Trophoblast cell (in vitro differentiated cells and primary cell): ENCODE data around the gene ABCA7.
A peak's percentile ranks its signal among the peaks of the same experiment; 100 is the strongest.

ENCODE experiments used
- DNase-seq, 2 donors: peaks; one replicate each; pipeline ENCODE4 v3.0.0-alpha.2; 2016
- H2AFZ ChIP-seq: 2 replicates; pipeline ENCODE4 v1.6.1; 2013; ENCODE audit warnings: low read length, moderate library complexity, mild to moderate bottlenecking; ENCODE audit not compliant: insufficient read depth, poor library complexity
- H2AK5ac ChIP-seq: 2 replicates; pipeline ENCODE4 v1.6.1; 2013; ENCODE audit warnings: mild to moderate bottlenecking, low read length
- H2BK120ac ChIP-seq: 2 replicates; pipeline ENCODE4 v1.6.1; 2013; ENCODE audit warnings: low read length, mild to moderate bottlenecking, moderate library complexity; ENCODE audit not compliant: insufficient read depth, poor library complexity
- H2BK12ac ChIP-seq: 2 replicates; pipeline ENCODE4 v1.6.1; 2013; ENCODE audit warnings: mild to moderate bottlenecking, low read length, moderate library complexity
- H2BK5ac ChIP-seq: 2 replicates; pipeline ENCODE4 v1.6.1; 2013; ENCODE audit warnings: low read length, low read depth, moderate library complexity, mild to moderate bottlenecking; ENCODE audit not compliant: poor library complexity
- H3K14ac ChIP-seq: 2 replicates; pipeline ENCODE4 v1.6.1; 2013; ENCODE audit warnings: mild to moderate bottlenecking, low read length
- H3K18ac ChIP-seq: 2 replicates; pipeline ENCODE4 v1.6.1; 2013; ENCODE audit warnings: mild to moderate bottlenecking, low read length
- H3K23ac ChIP-seq: 2 replicates; pipeline ENCODE4 v1.6.1; 2013; ENCODE audit warnings: low read length
- H3K27ac ChIP-seq: 2 replicates; pipeline ENCODE4 v1.5.1; 2013; ENCODE audit warnings: low read depth, mild to moderate bottlenecking, inconsistent platforms, low read length, moderate library complexity
- H3K27me3 ChIP-seq: 2 replicates; pipeline ENCODE4 v1.6.1; 2013; ENCODE audit warnings: inconsistent platforms, mild to moderate bottlenecking, low read length, moderate library complexity; ENCODE audit not compliant: insufficient read depth
- H3K36me3 ChIP-seq, 2 experiments: 1 replicate in 1 of 2; 2 replicates in 1 of 2; pipeline ENCODE4 v1.6.1; 2013; ENCODE audit warnings: low read length in 2 of 2, mild to moderate bottlenecking in 2 of 2, moderate library complexity in 1 of 2; ENCODE audit not compliant: insufficient read depth in 2 of 2, control insufficient read depth in 1 of 2
- H3K4ac ChIP-seq: 2 replicates; pipeline ENCODE4 v1.6.1; 2013; ENCODE audit warnings: low read depth, mild to moderate bottlenecking, low read length, moderate library complexity
- H3K4me1 ChIP-seq, 2 experiments: 1 replicate in 1 of 2; 2 replicates in 1 of 2; pipeline ENCODE4 v1.6.1; 2013; ENCODE audit warnings: low read length in 2 of 2, mild to moderate bottlenecking in 2 of 2, moderate library complexity in 1 of 2; ENCODE audit not compliant: insufficient read depth in 2 of 2, control insufficient read depth in 1 of 2
- H3K4me2 ChIP-seq: 2 replicates; pipeline ENCODE4 v1.6.1; 2013; ENCODE audit warnings: inconsistent platforms, mild to moderate bottlenecking, low read length, moderate library complexity
- H3K4me3 ChIP-seq: 2 replicates; pipeline ENCODE4 v1.5.1; 2013; ENCODE audit warnings: mild to moderate bottlenecking, low read depth, low read length, inconsistent platforms
- H3K79me1 ChIP-seq: one replicate; pipeline ENCODE4 v1.6.1; 2013; ENCODE audit warnings: low read length
- H3K79me2 ChIP-seq: 2 replicates; pipeline ENCODE4 v1.6.1; 2013; ENCODE audit warnings: low read length, mild to moderate bottlenecking; ENCODE audit not compliant: control insufficient read depth, insufficient read depth, poor library complexity
- H3K9ac ChIP-seq: 2 replicates; pipeline ENCODE4 v1.6.1; 2013; ENCODE audit warnings: mild to moderate bottlenecking, low read length
- H3K9me3 ChIP-seq: 2 replicates; pipeline ENCODE4 v1.6.1; 2013; ENCODE audit warnings: low read depth, mild to moderate bottlenecking, control low read depth, inconsistent platforms, low read length; ENCODE audit not compliant: insufficient read depth
- H4K12ac ChIP-seq: 2 replicates; pipeline ENCODE4 v1.6.1; 2013; ENCODE audit warnings: low read depth, mild to moderate bottlenecking, low read length, moderate library complexity
- H4K8ac ChIP-seq: 2 replicates; pipeline ENCODE4 v1.6.1; 2013; ENCODE audit warnings: low read depth, mild to moderate bottlenecking, low read length, moderate library complexity
- H4K91ac ChIP-seq: one replicate; pipeline ENCODE4 v1.6.1; 2013; ENCODE audit warnings: low read depth, mild to moderate bottlenecking, low read length, moderate library complexity
- WGBS: extraction: QIAGEN DNeasy Blood & Tissue Kit; methylation state at CpG from one replicate; pipeline ENCODE4 v1.1.7; 2013; ENCODE audit warnings: missing lambda C conversion rate; ENCODE audit not compliant: insufficient read length, insufficient coverage; ENCODE audit errors: extremely low coverage; 5-methylcytosine and 5-hydroxymethylcytosine counted together

The ABCA7 gene

GRCh38 chr19:1103708-1104310, 63.9 kb downstream of the ABCA7 start, which contains the start of gene GPX4:
TSS of gene GPX4 (plus strand) at chr19:1103994. CDS start at chr19:1104044, 50 bp downstream.
- H3K4me3 ChIP-seq, result peak within 1 kb of the TSS; percentile 88
- DNase-seq, result peak; percentile 100
- peaks cover 27 to 28% of the 10 kb centered on the region in 2 experiments for H3K4me1 ChIP-seq
- peak within 1 kb of the TSS; percentile 83 for H4K8ac ChIP-seq
- H3K18ac ChIP-seq, result peak within 1 kb of the TSS; percentile 93
- H3K79me2 ChIP-seq, result peaks cover 9% of the 10 kb centered on the region
- H3K14ac ChIP-seq, result peak within 1 kb of the TSS; percentile 97
- no CpG with 5 or more reads among the region's 75 CpGs for WGBS
- peaks cover 28% of the 10 kb centered on the region for H3K79me1 ChIP-seq
- peak within 1 kb of the TSS; percentile 75 for H2BK120ac ChIP-seq
- peak within 1 kb of the TSS; percentile 85 for H3K4me2 ChIP-seq
- peaks cover 31% of the 10 kb centered on the region in 2 experiments for H3K36me3 ChIP-seq
- H3K27ac ChIP-seq, result peak within 1 kb of the TSS; percentile 95
- no peak within 1 kb of the TSS for H3K23ac ChIP-seq
- H3K9me3 ChIP-seq, result no peaks in the 10 kb centered on the region
- peak within 1 kb of the TSS; percentile 91 for H3K9ac ChIP-seq
- H2BK12ac ChIP-seq, result peak within 1 kb of the TSS; percentile 98
- no peaks in the 10 kb centered on the region for H3K27me3 ChIP-seq
- peak within 1 kb of the TSS; percentile 80 for H3K4ac ChIP-seq
- H4K91ac ChIP-seq, result peak within 1 kb of the TSS; percentile 87
- H4K12ac ChIP-seq, result peak within 1 kb of the TSS; percentile 86
- H2AK5ac ChIP-seq, result peak within 1 kb of the TSS; percentile 73
- H2BK5ac ChIP-seq, result peak within 1 kb of the TSS; percentile 95
- H2AFZ ChIP-seq, result peak within 1 kb of the TSS; percentile 62

DNA sequence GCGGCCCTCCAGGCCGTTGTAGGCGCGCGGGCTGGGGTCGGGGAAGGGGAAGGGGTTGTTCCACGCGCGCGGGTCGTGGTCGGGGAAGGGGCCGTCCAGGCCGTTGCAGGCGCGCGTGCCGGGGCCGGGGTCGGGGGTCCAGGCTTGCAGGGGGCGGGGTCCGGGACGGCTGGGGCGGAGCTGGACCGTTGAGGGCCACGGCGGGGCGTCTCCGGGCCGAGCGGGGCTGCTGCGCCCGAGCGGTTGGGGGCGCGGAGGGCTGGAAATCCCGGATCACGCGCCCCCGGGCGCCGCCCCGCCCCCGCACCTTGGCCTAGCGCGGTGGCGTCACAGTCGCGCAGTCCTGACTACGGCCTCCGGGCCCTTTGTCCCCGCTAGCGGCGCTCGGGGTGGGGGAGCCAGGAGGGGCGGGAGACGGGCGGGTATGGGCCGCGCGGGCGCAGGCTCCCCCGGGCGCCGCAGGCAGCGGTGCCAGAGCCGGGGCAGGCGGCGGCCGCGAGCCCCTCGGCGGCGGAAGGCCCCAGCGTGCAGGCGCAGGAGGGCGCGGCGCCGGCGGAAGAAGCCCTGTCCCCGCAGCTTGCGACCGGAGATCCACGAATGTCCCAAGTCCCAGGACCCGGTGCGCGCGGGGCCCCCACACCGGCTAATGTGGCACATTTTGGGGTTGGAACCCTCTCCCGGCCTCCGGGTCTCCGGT, 64.6 kb downstream of the ABCA7 start:
- Histone ChIP-seq H3K9me3 (no peaks in the 10 kb centered on the region), H3K18ac (peak overlapping the region; percentile 93)

GRCh38 chr19:1105008-1105872, 65.3 kb downstream of the ABCA7 start:
- peak in 1 of 2 donors; percentile 59 for DNase-seq

More for the DNA sequence above, 64.6 kb downstream of the ABCA7 start:
- Histone ChIP-seq H3K4me3 (peak overlapping the region; percentile 88), H4K8ac (peak overlapping the region; percentile 83), H3K23ac (no peak overlapping the region), H3K4ac (peak overlapping the region; percentile 7), H2AFZ (peak overlapping the region; percentile 62), H3K4me2 (peak overlapping the region; percentile 85), H3K36me3 (peaks cover 36 to 37% of the 10 kb centered on the region in 2 experiments), H3K9ac (peak overlapping the region; percentile 91), H3K27ac (peak overlapping the region; percentile 95), H3K4me1 (peaks cover 24 to 25% of the 10 kb centered on the region in 2 experiments), H3K27me3 (no peaks in the 10 kb centered on the region), H2AK5ac (peak overlapping the region; percentile 73), H2BK120ac (peak overlapping the region; percentile 53), H2BK5ac (peak overlapping the region; percentile 93), H3K79me2 (peaks cover 9% of the 10 kb centered on the region), H2BK12ac (no peak overlapping the region), H3K79me1 (peaks cover 25% of the 10 kb centered on the region), H3K14ac (peak overlapping the region; percentile 97), H4K12ac (peak overlapping the region; percentile 86), H4K91ac (peak overlapping the region; percentile 87)
- DNase-seq, result peak; percentile 79 to 88
- no CpG with 5 or more reads among the region's 93 CpGs for WGBS

More at GRCh38 chr19:1105008-1105872, 65.3 kb downstream of the ABCA7 start:
- no CpG with 5 or more reads among the region's 69 CpGs for WGBS
- Histone ChIP-seq H2BK12ac (no peak overlapping the region), H4K12ac (no peak overlapping the region), H2BK5ac (peak overlapping the region; percentile 23), H3K4me3 (peak overlapping the region; percentile 88), H3K9ac (peak overlapping the region; percentile 85), H3K27ac (peak overlapping the region; percentile 95), H2AFZ (no peak overlapping the region), H3K4me2 (peak overlapping the region; percentile 85), H3K23ac (no peak overlapping the region), H2AK5ac (peak overlapping the region; percentile 13), H3K79me2 (peaks cover 9% of the 10 kb centered on the region), H3K4me1 (peaks cover 24 to 25% of the 10 kb centered on the region in 2 experiments), H3K27me3 (no peaks in the 10 kb centered on the region), H3K18ac (peak overlapping the region; percentile 7), H3K36me3 (peaks cover 42 to 44% of the 10 kb centered on the region in 2 experiments), H3K79me1 (peaks cover 25% of the 10 kb centered on the region), H4K8ac (peak overlapping the region; percentile 34), H2BK120ac (peak overlapping the region; percentile 2), H3K4ac (peak overlapping the region; percentile 77), H4K91ac (peak overlapping the region; percentile 52), H3K9me3 (no peaks in the 10 kb centered on the region), H3K14ac (peak overlapping the region; percentile 16)
